GM12878 (cell line): ENCODE results near the gene SLC1A2. TPM values are rescaled to one million over a fixed set of nuclear protein-coding genes. Genes with fewer than 3 reads are reported as not detected.

ENCODE experiments used
- ATAC-seq: fragments of 200-7000 bp; cut with Tn5 transposase; 3 replicates; pipeline ENCODE4 v1.9.1; 2020; ENCODE audit warnings: mild to moderate bottlenecking, moderate library complexity
- BruUV-seq: library from RNA; stranded (reverse); fragments of 400-500 nt; replicated peaks from 2 replicates; lab custom pipeline; 2021; lab: Mats Ljungman, UMichigan
- CTCF ChIA-PET: fragments of 300-600 bp; sonication (Branson Sonifier 250); formaldehyde crosslinking; extraction: SDS; loops from one replicate; lab custom pipeline; 2021; ENCODE audit warnings: inconsistent platforms; lab: Yijun Ruan, JAX
- POLR2A ChIA-PET: fragments of 350-600 bp; formaldehyde crosslinking; extraction: SDS; loops from one replicate; lab custom pipeline; 2021; ENCODE audit warnings: inconsistent platforms; lab: Charles Lee
- RAD21 ChIA-PET: fragments of 300-600 bp; sonication (Branson Sonifier 250); formaldehyde crosslinking; loops from one replicate; lab custom pipeline; 2023; ENCODE audit warnings: antibody characterized with exemption; ENCODE audit not compliant: unreplicated experiment; lab: Charles Lee
- SMC1A ChIA-PET: fragments of 300-600 bp; sonication (Branson Sonifier 250); formaldehyde crosslinking; loops from one replicate; lab custom pipeline; 2023; ENCODE audit not compliant: unreplicated experiment, uncharacterized antibody; lab: Charles Lee
- DNase-seq: peaks from one replicate; pipeline ENCODE4 v3.0.0-alpha.2; 2011; ENCODE audit warnings: low read depth, low spot score
- FAIRE-seq: peaks from 3 replicates; lab custom pipeline; 2011; peaks lifted over from hg19 to GRCh38; lab: Jason Lieb, UNC
- H2AFZ ChIP-seq: 2 replicates; pipeline ENCODE4 v1.6.0; 2011; ENCODE audit warnings: low read depth, low read length, control low read depth; ENCODE audit not compliant: control insufficient read depth
- H3K27ac ChIP-seq: 2 replicates; pipeline ENCODE4 v1.5.1; 2011; ENCODE audit warnings: control low read depth; ENCODE audit not compliant: control insufficient read depth, insufficient read depth
- H3K27me3 ChIP-seq, 2 experiments: replicated peaks in 1 of 2; 2 replicates each; pipeline versions ENCODE4 v1.6.0 to v1.6.1; 2011; ENCODE audit warnings: low read length in 1 of 2; ENCODE audit not compliant: control insufficient read depth in 2 of 2, insufficient read depth in 2 of 2
- H3K36me3 ChIP-seq, 2 experiments: 2 replicates each; pipeline ENCODE4 v1.5.1; 2011; ENCODE audit warnings: low read length in 1 of 2; ENCODE audit not compliant: control insufficient read depth in 2 of 2, insufficient read depth in 2 of 2
- H3K4me1 ChIP-seq: 2 replicates; pipeline ENCODE4 v1.6.1; 2011; ENCODE audit warnings: mild to moderate bottlenecking, low read length, moderate library complexity, mixed read lengths; ENCODE audit not compliant: control insufficient read depth, insufficient read depth
- H3K4me2 ChIP-seq: 2 replicates; pipeline ENCODE4 v1.6.0; 2011; ENCODE audit warnings: control low read depth; ENCODE audit not compliant: control insufficient read depth, insufficient read depth
- H3K4me3 ChIP-seq: fragments of 200-600 bp; sonication (generic); 2 replicates; pipeline ENCODE4 v1.5.1; 2016
- H3K79me2 ChIP-seq: 2 replicates; pipeline ENCODE4 v1.6.0; 2011; ENCODE audit warnings: low read length; ENCODE audit not compliant: control insufficient read depth, insufficient read depth
- H3K9ac ChIP-seq: 2 replicates; pipeline ENCODE4 v1.8.0; 2011; ENCODE audit warnings: low read length, control low read depth, mixed read lengths; ENCODE audit not compliant: control insufficient read depth, insufficient read depth
- H3K9me3 ChIP-seq: replicated peaks from 3 replicates; pipeline ENCODE4 v1.5.1; 2011; ENCODE audit warnings: mild to moderate bottlenecking, low read length; ENCODE audit not compliant: control insufficient read depth, insufficient read depth
- H4K20me1 ChIP-seq: 2 replicates; pipeline ENCODE4 v1.6.0; 2011; ENCODE audit not compliant: control insufficient read depth, insufficient read depth
- MEF2B ChIP-seq: fragments of 450-650 bp; IDR thresholded peaks from 2 replicates; pipeline ENCODE4 v1.6.1; 2018; ENCODE audit warnings: mild to moderate bottlenecking, moderate library complexity; ENCODE audit not compliant: partially characterized antibody, poor library complexity, severe bottlenecking
- RAD51 ChIP-seq: fragments of 450-650 bp; IDR thresholded peaks from 2 replicates; pipeline ENCODE4 v1.6.1; 2016; ENCODE audit warnings: moderate library complexity, mild to moderate bottlenecking, inconsistent platforms
- SMAD5 ChIP-seq: IDR thresholded peaks from 2 replicates; pipeline ENCODE4 v1.6.1; 2016; ENCODE audit warnings: antibody characterized with exemption, low read depth
- ZBED1 ChIP-seq: IDR thresholded peaks from 2 replicates; pipeline ENCODE4 v1.6.1; 2016; ENCODE audit warnings: borderline replicate concordance
- WGBS: methylation state at CpG from one replicate; pipeline ENCODE4 v1.1.6; 2016; ENCODE audit warnings: low lambda C conversion rate; ENCODE audit not compliant: insufficient replicate concordance, insufficient coverage; ENCODE audit errors: missing lambda C conversion rate; 5-methylcytosine and 5-hydroxymethylcytosine counted together
- in situ Hi-C: fragments of 300-500 bp; cut with MboI; formaldehyde crosslinking; loops from 9 replicates; pipeline ENCODE4 v1.14.3; 2018; ENCODE audit warnings: mixed read lengths
- intact Hi-C: fragments of 100-400 bp; cut with micrococcal nuclease; formaldehyde crosslinking; loops from one replicate; pipeline ENCODE4 v1.14.2; 2022; ENCODE audit not compliant: unreplicated experiment
- polyA plus RNA-seq, 11 experiments: library from polyadenylated mRNA; depleted of rRNA in 4 of 11; unstranded in 6 of 11; stranded (reverse) in 5 of 11; fragments of >200 nt; fragmentation: Nextera tagmentation in 4 of 11; fragmentation: Illumina TruSeq in 1 of 11; extraction: Ambion mirVana in 4 of 11; extraction: Trizol in 1 of 11; gene quantifications; 1 replicate in 1 of 11; 2 replicates in 10 of 11; pipeline versions ENCODE4 v1.2.1 to v1.2.3, GENCODE V29; 2011 to 2016; ENCODE audit warnings: inconsistent platforms in 2 of 11, missing spikeins in 2 of 11, low read depth in 1 of 11
- total RNA-seq, 4 experiments: library from RNA; depleted of rRNA in 3 of 4; stranded (reverse); fragments of >200 nt in 3 of 4; fragmentation: Illumina TruSeq in 1 of 4; extraction: Trizol in 1 of 4; gene quantifications; 2 replicates each; pipeline versions ENCODE4 v1.2.1 to v1.2.3, GENCODE V29; 2013 to 2021
- TF ChIP-seq, protein P1 (sequence below): fragments of 450-650 bp; IDR thresholded peaks from 2 replicates; pipeline ENCODE4 v1.6.1; 2014; ENCODE audit warnings: mild to moderate bottlenecking
- TF ChIP-seq, protein P2 (sequence below): fragments of 450-650 bp; IDR thresholded peaks from 2 replicates; pipeline ENCODE4 v1.6.1; 2018; ENCODE audit warnings: mild to moderate bottlenecking, low read depth, moderate library complexity; ENCODE audit not compliant: partially characterized antibody

SLC1A2 gene
- total and polyA plus RNA-seq, 10 of the 15 experiments (the other 5 are each of a cell fraction or from before 2014, with no cell fraction given), result 0.01 to 0.84 (median 0.22) TPM; not detected in 1

DNA sequence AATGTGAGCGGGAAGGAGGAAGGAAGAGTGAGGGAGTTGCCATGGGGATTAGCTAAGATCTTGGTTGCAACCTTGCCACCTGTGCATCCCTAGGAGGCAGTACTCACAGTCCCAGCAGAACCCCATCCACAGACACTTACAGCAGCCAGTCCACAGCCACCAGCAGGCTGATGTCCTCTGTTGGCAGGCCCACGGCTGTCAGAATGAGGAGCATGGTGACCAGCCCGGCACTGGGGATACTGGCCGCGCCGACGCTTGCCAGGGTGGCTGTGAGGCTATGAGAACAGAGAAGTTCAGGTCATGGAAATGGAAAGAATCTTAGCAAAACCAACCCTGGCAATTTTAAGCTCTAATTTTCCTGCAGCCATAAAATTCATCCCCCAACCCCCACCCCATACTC is 138.6 kb downstream of the SLC1A2 start:
- FAIRE-seq, result no peak
- intact Hi-C loops, result no loop called here
- Histone ChIP-seq H3K4me1 (no peaks in the 10 kb centered on the region), H3K9ac (no peak overlapping the region), H3K36me3 (no peaks in the 10 kb centered on the region), H3K27me3 (no peaks in the 10 kb centered on the region), H3K4me3 (no peak overlapping the region), H2AFZ (no peak overlapping the region), H3K79me2 (no peaks in the 10 kb centered on the region), H3K4me2 (no peak overlapping the region), H3K9me3 (no peaks in the 10 kb centered on the region), H4K20me1 (no peaks in the 10 kb centered on the region), H3K27ac (no peak overlapping the region)
- TF ChIP-seq SMAD5 (no peak), ZBED1 (no peak), RAD51 (no peak)
- TF ChIP-seq, protein P1, sequence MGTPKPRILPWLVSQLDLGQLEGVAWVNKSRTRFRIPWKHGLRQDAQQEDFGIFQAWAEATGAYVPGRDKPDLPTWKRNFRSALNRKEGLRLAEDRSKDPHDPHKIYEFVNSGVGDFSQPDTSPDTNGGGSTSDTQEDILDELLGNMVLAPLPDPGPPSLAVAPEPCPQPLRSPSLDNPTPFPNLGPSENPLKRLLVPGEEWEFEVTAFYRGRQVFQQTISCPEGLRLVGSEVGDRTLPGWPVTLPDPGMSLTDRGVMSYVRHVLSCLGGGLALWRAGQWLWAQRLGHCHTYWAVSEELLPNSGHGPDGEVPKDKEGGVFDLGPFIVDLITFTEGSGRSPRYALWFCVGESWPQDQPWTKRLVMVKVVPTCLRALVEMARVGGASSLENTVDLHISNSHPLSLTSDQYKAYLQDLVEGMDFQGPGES, result no peak
- in situ Hi-C loops, result no loop called here
- ChIA-PET CTCF (interaction anchor here (1.2 kb wide), 1 partner anchor 25 kb away, joined by 3 read pairs; no protein-coding TSS in a partner anchor), RAD21 (interaction anchor here (0.9 to 1.0 kb wide), 2 partner anchors 24 to 25 kb away, joined by 3 to 4 read pairs; no protein-coding TSS in a partner anchor), POLR2A (no interaction called here), SMC1A (interaction anchor here (0.9 to 1.6 kb wide), 3 partner anchors 20 to 47 kb away, joined by 3 read pairs; no protein-coding TSS in a partner anchor)
- BruUV-seq, result no TSS peak
- WGBS, result 96% methylated on average over 7 of the region's 7 CpGs
- no peak for DNase-seq
- no peak for ATAC-seq

DNA sequence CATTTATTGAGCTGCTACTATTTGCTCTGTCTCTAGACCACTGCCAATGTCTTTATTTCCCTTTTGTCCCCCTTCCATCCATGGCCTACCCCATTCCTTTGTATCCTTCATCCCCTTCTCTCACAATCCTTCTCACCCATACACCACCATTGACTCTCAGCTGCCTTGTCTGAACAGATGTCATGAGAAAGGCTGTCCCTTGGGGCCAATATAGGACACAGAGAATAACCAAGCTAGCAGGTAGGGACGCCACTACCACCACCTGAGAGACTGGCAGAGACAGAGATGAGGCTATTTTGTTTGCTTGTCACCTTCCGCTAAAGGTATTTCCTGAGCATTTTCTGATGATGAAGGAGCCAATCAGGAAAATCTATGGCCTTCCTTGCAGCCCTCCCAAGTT is 141.5 kb downstream of the SLC1A2 start:
- in situ Hi-C loops (no loop called here), intact Hi-C loops (no loop called here)
- H3K27ac ChIP-seq, result no peak overlapping the region
- H3K79me2 ChIP-seq, result no peaks in the 10 kb centered on the region
- DNase-seq (no peak), FAIRE-seq (no peak)
- no peaks in the 10 kb centered on the region for H3K36me3 ChIP-seq
- H3K9ac ChIP-seq, result no peak overlapping the region
- H3K27me3 ChIP-seq, result no peaks in the 10 kb centered on the region
- H3K4me2 ChIP-seq, result no peak overlapping the region
- CTCF ChIA-PET, result interaction anchor here (0.7 to 0.9 kb wide), 2 partner anchors 12 to 15 kb away, joined by 3 read pairs; no protein-coding TSS in a partner anchor
- H2AFZ ChIP-seq, result no peak overlapping the region
- H3K4me1 ChIP-seq, result peaks cover 8% of the 10 kb centered on the region
- TF ChIP-seq MEF2B, result peak; percentile 52
- TF ChIP-seq, protein P2, sequence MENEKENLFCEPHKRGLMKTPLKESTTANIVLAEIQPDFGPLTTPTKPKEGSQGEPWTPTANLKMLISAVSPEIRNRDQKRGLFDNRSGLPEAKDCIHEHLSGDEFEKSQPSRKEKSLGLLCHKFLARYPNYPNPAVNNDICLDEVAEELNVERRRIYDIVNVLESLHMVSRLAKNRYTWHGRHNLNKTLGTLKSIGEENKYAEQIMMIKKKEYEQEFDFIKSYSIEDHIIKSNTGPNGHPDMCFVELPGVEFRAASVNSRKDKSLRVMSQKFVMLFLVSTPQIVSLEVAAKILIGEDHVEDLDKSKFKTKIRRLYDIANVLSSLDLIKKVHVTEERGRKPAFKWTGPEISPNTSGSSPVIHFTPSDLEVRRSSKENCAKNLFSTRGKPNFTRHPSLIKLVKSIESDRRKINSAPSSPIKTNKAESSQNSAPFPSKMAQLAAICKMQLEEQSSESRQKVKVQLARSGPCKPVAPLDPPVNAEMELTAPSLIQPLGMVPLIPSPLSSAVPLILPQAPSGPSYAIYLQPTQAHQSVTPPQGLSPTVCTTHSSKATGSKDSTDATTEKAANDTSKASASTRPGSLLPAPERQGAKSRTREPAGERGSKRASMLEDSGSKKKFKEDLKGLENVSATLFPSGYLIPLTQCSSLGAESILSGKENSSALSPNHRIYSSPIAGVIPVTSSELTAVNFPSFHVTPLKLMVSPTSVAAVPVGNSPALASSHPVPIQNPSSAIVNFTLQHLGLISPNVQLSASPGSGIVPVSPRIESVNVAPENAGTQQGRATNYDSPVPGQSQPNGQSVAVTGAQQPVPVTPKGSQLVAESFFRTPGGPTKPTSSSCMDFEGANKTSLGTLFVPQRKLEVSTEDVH, result no peak
- TF ChIP-seq, all 136 proteins: peak for 1
- ATAC-seq, result no peak
- POLR2A ChIA-PET, result no interaction called here
- no peak overlapping the region for H3K4me3 ChIP-seq
- SMC1A ChIA-PET, result interaction anchor here (0.7 to 1.1 kb wide), 2 partner anchors 9 to 619 kb away, joined by 3 read pairs; no protein-coding TSS in a partner anchor
- BruUV-seq, result no TSS peak
- WGBS, result 63% methylated on average over 2 of the region's 2 CpGs
- no peaks in the 10 kb centered on the region for H3K9me3 ChIP-seq
- H4K20me1 ChIP-seq, result no peaks in the 10 kb centered on the region
- RAD21 ChIA-PET, result interaction anchor here (0.6 to 1.1 kb wide), 3 partner anchors 16 to 28 kb away, joined by 3 read pairs; no protein-coding TSS in a partner anchor
